Gastrocnemius medialis (tissue), 4 donors: ENCODE measurements around the gene GAD2. TPM values are rescaled to one million over a fixed set of nuclear protein-coding genes. Genes with fewer than 3 reads are reported as not detected.

Source experiments
- ATAC-seq, 2 donors: fragments of 150-250 bp; one replicate each; pipeline ENCODE4 v1.9.1; 2016
- DNase-seq, 2 donors: peaks; one replicate each; pipeline ENCODE4 v3.0.0-alpha.2; 2019
- H3K27ac ChIP-seq, 4 donors: fragments of 200-600 bp; sonication (generic); 1 replicate in 1 of 4; 2 replicates in 3 of 4; pipeline ENCODE4 v1.5.1; 2016 to 2018; ENCODE audit warnings: mild to moderate bottlenecking in 2 of 4, moderate library complexity in 1 of 4
- H3K27me3 ChIP-seq, 3 donors: fragments of 200-600 bp; sonication (generic) in 2 of 3; 1 replicate in 1 of 3; 2 replicates in 2 of 3; pipeline versions ENCODE4 v1.5.1 to v1.6.0; 2016 to 2019; ENCODE audit warnings: mild to moderate bottlenecking in 1 of 3, moderate library complexity in 1 of 3
- H3K36me3 ChIP-seq, 2 donors: fragments of 200-600 bp; sonication (generic) in 1 of 2; one replicate each; pipeline ENCODE4 v1.5.1; 2017 to 2018
- H3K4me1 ChIP-seq, 2 donors: fragments of 200-600 bp; sonication (generic) in 1 of 2; one replicate each; pipeline ENCODE4 v1.5.1; 2016 to 2017; ENCODE audit warnings: mild to moderate bottlenecking in 2 of 2
- H3K4me3 ChIP-seq, 4 donors: fragments of 200-600 bp; sonication (generic) in 3 of 4; 1 replicate in 1 of 4; 2 replicates in 3 of 4; pipeline ENCODE4 v1.5.1; 2016 to 2019; ENCODE audit warnings: mild to moderate bottlenecking in 2 of 4
- H3K9me3 ChIP-seq, 3 donors: fragments of 200-600 bp; sonication (generic) in 2 of 3; 1 replicate in 1 of 3; 2 replicates in 2 of 3; pipeline ENCODE4 v1.5.1; 2016 to 2019
- CTCF ChIP-seq, 5 experiments: fragments of 450-650 bp in 3 of 5; fragments of 200-600 bp in 2 of 5; sonication (generic) in 2 of 5; IDR thresholded peaks in 4 of 5; conservative IDR thresholded peaks in 1 of 5; 1 replicate in 4 of 5; 2 replicates in 1 of 5; pipeline ENCODE4 v1.5.1; 2016 to 2019; ENCODE audit warnings: antibody characterized with exemption in 5 of 5, mild to moderate bottlenecking in 3 of 5, moderate library complexity in 3 of 5
- POLR2A ChIP-seq, 2 donors: fragments of 450-650 bp; IDR thresholded peaks; one replicate each; pipeline ENCODE4 v1.6.1; 2017; ENCODE audit warnings: antibody characterized with exemption in 2 of 2, mild to moderate bottlenecking in 2 of 2, moderate library complexity in 2 of 2
- in situ Hi-C, 4 donors: fragments of 200-750 bp; cut with MboI; loops; one replicate each; pipeline versions ENCODE4 v1.15.0 to v1.8.0; 2017; ENCODE audit warnings: low sequenced_read_pairs in 4 of 4
- intact Hi-C: fragments of 100-400 bp; cut with DNase I; formaldehyde crosslinking; loops from one replicate; pipeline ENCODE4 v1.15.1; 2023; ENCODE audit warnings: low total_unique reads
- total RNA-seq, 4 donors: library from RNA; depleted of rRNA; stranded (reverse); fragments of >200 nt; gene quantifications; one replicate each; pipeline versions ENCODE4 v1.1.0 to v1.2.3, GENCODE V29; 2016

GAD2 gene
- total RNA-seq, 4 donors from 2014 or later = not detected

- no peaks in the 10 kb centered on the region for H3K9me3 ChIP-seq
- TF ChIP-seq CTCF (IDR thresholded peaks at IDR 0.05 in 4 of 5, conservative IDR thresholded peaks at IDR 0.05 in 1 of 5) (no peak), POLR2A (IDR thresholded peaks at IDR 0.05) (no peak)
- ATAC-seq = no peak
- DNase-seq = no peak
- intact Hi-C loops = no loop called here
- no peak overlapping the region for H3K27ac ChIP-seq
- no peaks in the 10 kb centered on the region for H3K36me3 ChIP-seq
- no peaks in the 10 kb centered on the region for H3K4me1 ChIP-seq
- no peak overlapping the region for H3K4me3 ChIP-seq
- in situ Hi-C loops = no loop called here
- H3K27me3 ChIP-seq = peaks cover 33 to 50% (median 46%) of the 10 kb centered on the region in 3 donors
These were observed 4.7 kb upstream of the GAD2 start for GRCh38 chr10:26211781-26212444.

GRCh38 chr10:26212511-26212910 lies 4.1 kb upstream of the GAD2 start:
- Histone ChIP-seq H3K9me3 (no peaks in the 10 kb centered on the region), H3K4me3 (no peak overlapping the region), H3K27ac (no peak overlapping the region), H3K27me3 (peaks cover 38 to 56% (median 52%) of the 10 kb centered on the region in 3 donors), H3K4me1 (no peaks in the 10 kb centered on the region), H3K36me3 (no peaks in the 10 kb centered on the region)
- DNase-seq (no peak), ATAC-seq (no peak)
- in situ Hi-C loops = no loop called here
- TF ChIP-seq POLR2A (IDR thresholded peaks at IDR 0.05) (no peak), CTCF (IDR thresholded peaks at IDR 0.05 in 4 of 5, conservative IDR thresholded peaks at IDR 0.05 in 1 of 5) (no peak)
- intact Hi-C loops = no loop called here

- intact Hi-C loops (no loop called here), in situ Hi-C loops (no loop called here)
- Histone ChIP-seq H3K4me3 (no peak overlapping the region), H3K27me3 (peaks cover 45 to 64% (median 60%) of the 10 kb centered on the region in 3 donors), H3K27ac (no peak overlapping the region), H3K4me1 (no peaks in the 10 kb centered on the region), H3K9me3 (no peaks in the 10 kb centered on the region), H3K36me3 (no peaks in the 10 kb centered on the region)
- ATAC-seq (no peak), DNase-seq (no peak)
- no peak for TF ChIP-seq CTCF (IDR thresholded peaks at IDR 0.05 in 4 of 5, conservative IDR thresholded peaks at IDR 0.05 in 1 of 5)
- no peak for TF ChIP-seq POLR2A (IDR thresholded peaks at IDR 0.05)
These were observed 3.3 kb upstream of the GAD2 start for GRCh38 chr10:26213157-26213800.

GRCh38 chr10:26214004-26214403 lies 2.6 kb upstream of the GAD2 start:
- intact Hi-C loops (no loop called here), in situ Hi-C loops (no loop called here)
- TF ChIP-seq CTCF (IDR thresholded peaks at IDR 0.05 in 4 of 5, conservative IDR thresholded peaks at IDR 0.05 in 1 of 5) (no peak), POLR2A (IDR thresholded peaks at IDR 0.05) (no peak)
- no peak for ATAC-seq
- Histone ChIP-seq H3K36me3 (no peaks in the 10 kb centered on the region), H3K27me3 (peaks cover 50 to 67% (median 64%) of the 10 kb centered on the region in 3 donors), H3K4me1 (no peaks in the 10 kb centered on the region), H3K9me3 (no peaks in the 10 kb centered on the region), H3K27ac (no peak overlapping the region), H3K4me3 (no peak overlapping the region)
- DNase-seq = no peak
